ENCODE data around the gene SERBP1.

SERBP1 gene

GRCh38 chr1:67368046-67368514 lies 62.1 kb downstream of the SERBP1 start:
- DNase-seq (ENCODE audit: low read depth in 2 of 3, low spot score in 1 of 3) = no peak

DNA sequence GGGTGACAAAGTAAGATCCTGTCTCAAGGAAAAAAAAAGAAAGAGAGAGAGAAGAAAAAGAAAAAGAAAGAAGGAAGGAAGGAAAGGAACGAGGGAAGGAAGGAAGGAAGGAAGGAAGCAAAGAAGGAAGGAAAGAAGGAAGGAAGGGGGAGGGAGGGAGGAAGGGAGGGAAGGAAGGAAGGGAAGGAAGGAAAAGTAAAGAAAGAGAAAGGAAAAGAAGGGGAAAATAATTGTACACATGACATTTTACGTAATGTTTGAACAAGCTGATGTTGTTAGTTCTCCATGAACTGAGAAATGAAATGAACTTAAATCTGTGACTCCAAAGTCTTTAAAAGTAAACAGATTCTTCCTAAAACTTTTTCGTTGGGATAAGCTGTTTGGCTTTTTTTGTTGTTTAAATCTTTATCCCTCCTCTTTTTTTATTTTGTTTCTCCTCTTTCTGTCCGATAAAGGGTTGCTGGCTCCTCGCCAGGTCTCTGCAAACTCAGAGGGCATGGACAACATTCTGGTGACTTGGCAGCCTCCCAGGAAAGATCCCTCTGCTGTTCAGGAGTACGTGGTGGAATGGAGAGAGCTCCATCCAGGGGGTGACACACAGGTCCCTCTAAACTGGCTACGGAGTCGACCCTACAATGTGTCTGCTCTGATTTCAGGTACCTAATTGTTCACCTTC lies 62.7 kb downstream of the SERBP1 start:
- DNase-seq (ENCODE audit: low read depth in 2 of 3, low spot score in 1 of 3) = no peak

DNA sequence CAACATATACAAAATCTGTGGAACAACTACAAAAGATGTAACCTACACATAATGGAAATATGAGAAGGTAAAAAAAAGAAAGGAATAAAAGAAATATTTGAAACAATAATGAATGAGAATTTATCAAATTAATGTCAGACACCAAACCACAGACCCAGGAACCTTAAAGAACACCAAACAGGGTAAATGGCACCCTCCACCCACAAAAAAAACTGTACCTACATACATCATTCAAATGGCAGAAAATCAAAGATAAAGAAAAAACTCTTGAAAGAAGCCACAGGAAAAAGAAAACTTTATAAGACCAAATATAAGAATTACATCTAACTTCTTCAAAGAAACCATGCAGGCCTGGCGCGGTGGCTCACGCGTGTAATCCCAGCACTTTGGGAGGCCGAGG lies 68.6 kb downstream of the SERBP1 start:
- no peak for DNase-seq (ENCODE audit: low read depth in 2 of 3, low spot score in 1 of 3)

- no peak for DNase-seq (ENCODE audit: low read depth in 2 of 3, low spot score in 1 of 3)
Measured at GRCh38 chr1:67359592-67359991, 70.6 kb downstream of the SERBP1 start.
